Right atrium auricular region (tissue), 2 donors: ENCODE data around the gene PTX3. TPM values are rescaled to one million over a fixed set of nuclear protein-coding genes. Genes with fewer than 3 reads are reported as not detected.

Experiments
- DNase-seq: peaks from one replicate; pipeline ENCODE4 v3.0.0-alpha.2; 2019; ENCODE audit warnings: low spot score
- H3K27ac ChIP-seq, 2 donors: fragments of 200-600 bp; sonication (generic); 1 replicate in 1 of 2; 2 replicates in 1 of 2; pipeline ENCODE4 v1.5.1; 2016 to 2019
- H3K27me3 ChIP-seq, 2 donors: fragments of 200-600 bp; sonication (generic); one replicate each; pipeline versions ENCODE4 v1.5.1 to v1.6.0; 2017 to 2019
- H3K36me3 ChIP-seq: fragments of 200-600 bp; sonication (generic); one replicate; pipeline ENCODE4 v1.5.1; 2016
- H3K4me1 ChIP-seq, 2 donors: fragments of 200-600 bp; sonication (generic); one replicate each; pipeline versions ENCODE4 v1.5.1 to v1.6.0; 2017 to 2019
- H3K4me3 ChIP-seq, 2 donors: fragments of 200-600 bp; sonication (generic); 1 replicate in 1 of 2; 2 replicates in 1 of 2; pipeline ENCODE4 v1.5.1; 2017 to 2019; ENCODE audit warnings: mild to moderate bottlenecking in 1 of 2, moderate library complexity in 1 of 2
- H3K9me3 ChIP-seq, 2 donors: fragments of 200-600 bp; sonication (generic); one replicate each; pipeline ENCODE4 v1.5.1; 2019
- total RNA-seq, 2 donors: library from RNA; depleted of rRNA; stranded (reverse); fragments of >200 nt; gene quantifications; one replicate each; pipeline ENCODE4 v1.1.0, GENCODE V29; 2016
- TF ChIP-seq, protein P1 (sequence below), 2 donors: fragments of 200-600 bp; sonication (generic); IDR thresholded peaks; one replicate each; pipeline ENCODE4 v1.5.1; 2019; ENCODE audit warnings: antibody characterized with exemption in 2 of 2

The PTX3 gene
- total RNA-seq, 2 donors from 2014 or later, result 0.59 to 2.6 TPM

DNA sequence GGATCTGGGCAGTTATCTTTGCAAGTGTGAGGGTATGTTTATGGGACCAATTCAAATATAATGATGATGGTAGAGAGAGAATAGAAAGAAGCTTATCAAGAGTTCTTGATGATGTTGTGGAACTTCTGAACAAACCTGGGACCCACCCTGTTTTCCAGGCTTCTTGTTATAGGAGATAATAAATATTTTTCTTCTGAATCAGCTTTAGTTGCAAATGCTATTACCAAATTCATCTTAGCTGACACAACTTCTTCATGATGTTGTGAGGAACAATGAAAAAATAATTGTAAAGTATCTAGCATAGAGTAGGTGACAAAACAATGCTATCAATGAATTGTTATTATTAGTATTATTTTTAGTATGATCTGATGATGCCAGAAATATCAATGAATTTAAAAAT, 43.5 kb upstream of the PTX3 start:
- no peaks in the 10 kb centered on the region for H3K4me1 ChIP-seq
- no peak for DNase-seq
- no peaks in the 10 kb centered on the region for H3K9me3 ChIP-seq
- no peaks in the 10 kb centered on the region for H3K27me3 ChIP-seq
- TF ChIP-seq, protein P1, sequence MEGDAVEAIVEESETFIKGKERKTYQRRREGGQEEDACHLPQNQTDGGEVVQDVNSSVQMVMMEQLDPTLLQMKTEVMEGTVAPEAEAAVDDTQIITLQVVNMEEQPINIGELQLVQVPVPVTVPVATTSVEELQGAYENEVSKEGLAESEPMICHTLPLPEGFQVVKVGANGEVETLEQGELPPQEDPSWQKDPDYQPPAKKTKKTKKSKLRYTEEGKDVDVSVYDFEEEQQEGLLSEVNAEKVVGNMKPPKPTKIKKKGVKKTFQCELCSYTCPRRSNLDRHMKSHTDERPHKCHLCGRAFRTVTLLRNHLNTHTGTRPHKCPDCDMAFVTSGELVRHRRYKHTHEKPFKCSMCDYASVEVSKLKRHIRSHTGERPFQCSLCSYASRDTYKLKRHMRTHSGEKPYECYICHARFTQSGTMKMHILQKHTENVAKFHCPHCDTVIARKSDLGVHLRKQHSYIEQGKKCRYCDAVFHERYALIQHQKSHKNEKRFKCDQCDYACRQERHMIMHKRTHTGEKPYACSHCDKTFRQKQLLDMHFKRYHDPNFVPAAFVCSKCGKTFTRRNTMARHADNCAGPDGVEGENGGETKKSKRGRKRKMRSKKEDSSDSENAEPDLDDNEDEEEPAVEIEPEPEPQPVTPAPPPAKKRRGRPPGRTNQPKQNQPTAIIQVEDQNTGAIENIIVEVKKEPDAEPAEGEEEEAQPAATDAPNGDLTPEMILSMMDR (IDR thresholded peaks at IDR 0.05), result no peak
- H3K27ac ChIP-seq, result no peak overlapping the region
- no peak overlapping the region for H3K4me3 ChIP-seq
- no peaks in the 10 kb centered on the region for H3K36me3 ChIP-seq

DNA sequence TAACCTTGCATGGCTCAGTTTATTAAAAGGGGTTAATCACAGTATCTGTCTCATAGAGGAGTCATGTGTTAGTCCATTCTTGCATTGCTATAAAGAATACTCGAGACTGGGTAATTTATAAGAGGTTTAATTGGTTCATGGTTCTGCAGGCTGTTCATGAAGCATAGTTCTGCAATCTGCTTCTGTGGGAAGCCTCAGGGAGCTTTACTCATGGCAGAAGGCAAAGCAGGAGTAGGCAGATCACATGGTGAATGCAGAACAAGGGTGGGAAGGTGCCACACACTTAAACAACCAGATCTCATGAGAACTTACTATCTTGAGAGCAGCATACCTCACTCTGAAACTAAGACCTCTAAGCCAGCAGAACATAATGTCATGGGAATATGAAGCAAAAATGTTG, 42.2 kb upstream of the PTX3 start:
- H3K36me3 ChIP-seq, result no peaks in the 10 kb centered on the region
- H3K9me3 ChIP-seq, result no peaks in the 10 kb centered on the region
- H3K4me3 ChIP-seq, result no peak overlapping the region
- H3K27ac ChIP-seq, result no peak overlapping the region
- TF ChIP-seq, protein P1 (IDR thresholded peaks at IDR 0.05), result no peak
- H3K4me1 ChIP-seq, result no peaks in the 10 kb centered on the region
- DNase-seq, result no peak
- H3K27me3 ChIP-seq, result no peaks in the 10 kb centered on the region

DNA sequence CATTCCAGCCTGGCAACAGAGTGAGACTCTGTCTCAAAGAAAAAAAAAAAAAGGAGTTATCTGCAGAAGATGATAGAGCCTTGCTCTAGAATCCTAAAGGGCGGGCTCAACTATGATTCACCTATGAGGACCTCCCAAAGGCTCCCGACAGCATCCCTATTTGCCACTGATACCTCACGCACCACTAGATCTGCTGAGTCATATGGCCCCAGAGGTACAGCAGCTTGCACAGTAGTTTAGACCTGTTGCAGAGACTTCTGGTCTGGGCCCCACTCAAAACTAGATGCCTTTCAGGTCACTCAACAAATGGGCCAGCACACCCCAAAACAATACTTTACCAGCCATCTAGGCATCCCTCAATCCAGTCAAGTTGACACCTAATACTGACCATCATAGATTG, 38.1 kb upstream of the PTX3 start:
- H3K4me1 ChIP-seq, result no peaks in the 10 kb centered on the region
- TF ChIP-seq, protein P1 (IDR thresholded peaks at IDR 0.05), result no peak

DNA sequence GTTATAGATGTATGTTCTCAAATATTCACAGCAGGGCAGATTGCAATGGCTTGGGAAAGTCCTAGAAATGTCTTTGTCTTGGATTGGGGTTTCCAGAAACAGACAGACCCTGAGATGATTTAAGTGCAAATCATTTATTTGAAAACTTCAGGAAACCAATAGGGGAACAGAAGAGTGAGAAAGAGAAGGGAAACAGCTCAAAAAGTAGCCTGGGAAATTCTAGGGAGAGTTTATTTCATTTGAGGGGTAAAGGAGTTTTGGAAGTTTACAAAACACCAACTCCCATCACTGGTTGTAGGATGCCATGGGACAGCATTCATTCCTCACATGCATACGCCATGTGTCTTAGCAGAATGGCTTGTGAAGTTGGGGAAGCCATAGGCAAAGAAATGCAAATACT, 32.3 kb upstream of the PTX3 start:
- Histone ChIP-seq H3K4me3 (no peak overlapping the region), H3K27ac (no peak overlapping the region), H3K27me3 (no peaks in the 10 kb centered on the region), H3K4me1 (no peaks in the 10 kb centered on the region), H3K9me3 (no peaks in the 10 kb centered on the region), H3K36me3 (no peaks in the 10 kb centered on the region)
- no peak for DNase-seq
- TF ChIP-seq, protein P1 (IDR thresholded peaks at IDR 0.05), result no peak

More for the DNA sequence above, 38.1 kb upstream of the PTX3 start:
- Histone ChIP-seq H3K27ac (no peak overlapping the region), H3K9me3 (no peaks in the 10 kb centered on the region), H3K4me3 (no peak overlapping the region), H3K36me3 (no peaks in the 10 kb centered on the region), H3K27me3 (no peaks in the 10 kb centered on the region)
- DNase-seq, result no peak

DNA sequence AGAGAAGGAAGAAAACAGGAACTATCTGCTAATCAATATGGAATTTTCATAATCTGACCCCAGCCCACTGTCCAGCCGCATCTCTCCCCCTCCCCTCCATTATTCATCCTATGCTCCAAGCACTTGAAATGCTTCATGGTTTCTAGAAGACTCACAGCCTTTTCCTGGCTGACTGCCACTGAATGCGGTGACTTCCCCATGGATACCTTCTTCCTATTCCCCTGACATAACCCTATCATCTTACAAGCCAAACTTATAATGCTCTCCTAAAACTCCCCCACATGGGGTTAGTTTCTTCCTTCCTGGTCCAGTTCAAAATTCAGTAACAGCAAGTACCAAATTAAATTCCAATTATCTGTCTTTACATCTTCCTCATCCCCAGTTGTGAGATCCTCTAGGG, 31.2 kb upstream of the PTX3 start:
- TF ChIP-seq, protein P1 (IDR thresholded peaks at IDR 0.05), result no peak
- no peaks in the 10 kb centered on the region for H3K36me3 ChIP-seq
- DNase-seq, result no peak
- H3K4me1 ChIP-seq, result no peaks in the 10 kb centered on the region
- no peak overlapping the region for H3K4me3 ChIP-seq
- H3K27ac ChIP-seq, result no peak overlapping the region
- no peaks in the 10 kb centered on the region for H3K27me3 ChIP-seq
- no peaks in the 10 kb centered on the region for H3K9me3 ChIP-seq

DNA sequence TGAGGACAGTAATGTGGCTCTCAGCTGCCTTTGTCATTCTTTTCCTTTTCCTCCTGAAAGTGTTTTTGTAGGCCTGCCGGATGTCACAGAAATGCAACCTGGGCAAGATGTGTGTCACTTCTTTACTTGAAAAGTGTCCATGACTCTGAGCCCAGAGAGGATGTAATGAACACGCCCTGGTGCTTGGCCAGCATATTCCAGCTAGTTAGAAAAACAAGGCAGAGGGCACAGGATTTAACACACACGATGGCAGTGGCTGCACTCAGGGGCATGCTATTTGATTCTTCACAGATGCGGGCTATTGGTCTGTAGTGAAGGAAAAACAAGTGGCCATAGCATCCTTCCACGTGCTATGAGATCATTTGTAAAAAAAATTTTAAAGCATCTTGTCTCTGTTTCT, 30.3 kb upstream of the PTX3 start:
- H3K27me3 ChIP-seq, result no peaks in the 10 kb centered on the region
- TF ChIP-seq, protein P1 (IDR thresholded peaks at IDR 0.05), result no peak
- no peak overlapping the region for H3K4me3 ChIP-seq
- H3K9me3 ChIP-seq, result no peaks in the 10 kb centered on the region
- no peaks in the 10 kb centered on the region for H3K4me1 ChIP-seq
- no peak overlapping the region for H3K27ac ChIP-seq
- no peak for DNase-seq
- H3K36me3 ChIP-seq, result no peaks in the 10 kb centered on the region
